GM12872 (cell line): ENCODE data around the gene CSRNP3.

Experiments
- CTCF ChIP-seq: IDR thresholded peaks from 3 replicates; pipeline ENCODE4 v1.5.1; 2011; ENCODE audit warnings: low read depth, mild to moderate bottlenecking, low read length, moderate library complexity; ENCODE audit not compliant: insufficient read depth

CSRNP3 gene

GRCh38 chr2:165513479-165513878, 44.0 kb downstream of the CSRNP3 start:
- no peak for TF ChIP-seq CTCF

GRCh38 chr2:165518611-165519010, 49.1 kb downstream of the CSRNP3 start:
- TF ChIP-seq CTCF: no peak

GRCh38 chr2:165522719-165523118, 53.2 kb downstream of the CSRNP3 start:
- no peak for TF ChIP-seq CTCF

GRCh38 chr2:165524720-165525119, 55.2 kb downstream of the CSRNP3 start:
- no peak for TF ChIP-seq CTCF

GRCh38 chr2:165528691-165529090, 59.2 kb downstream of the CSRNP3 start:
- no peak for TF ChIP-seq CTCF

GRCh38 chr2:165529130-165529529, 59.6 kb downstream of the CSRNP3 start:
- TF ChIP-seq CTCF: no peak

GRCh38 chr2:165533331-165533730, 63.8 kb downstream of the CSRNP3 start:
- no peak for TF ChIP-seq CTCF

- TF ChIP-seq CTCF: no peak
Measured at GRCh38 chr2:165535471-165535870, 66.0 kb downstream of the CSRNP3 start.
